Ovary (tissue), 3 donors: ENCODE data around the gene METTL16.

ENCODE experiments used
- CTCF ChIP-seq, 3 donors: fragments of 450-650 bp in 2 of 3; fragments of 200-600 bp in 1 of 3; IDR thresholded peaks; one replicate each; pipeline versions ENCODE4 v1.5.1 to v1.8.0; 2016 to 2022; ENCODE audit warnings: antibody characterized with exemption in 3 of 3, mild to moderate bottlenecking in 1 of 3
- EP300 ChIP-seq: sonication (generic); formaldehyde crosslinking; IDR thresholded peaks from one replicate; pipeline ENCODE4 v1.6.1; 2017; ENCODE audit warnings: antibody characterized with exemption
- POLR2A ChIP-seq: fragments of 450-650 bp; IDR thresholded peaks from one replicate; pipeline ENCODE4 v1.6.1; 2017; ENCODE audit warnings: antibody characterized with exemption, mild to moderate bottlenecking, moderate library complexity
- donor health status: DM: no; HTN: no; CAD: no.

- TF ChIP-seq CTCF (IDR thresholded peaks at IDR 0.05): no peak
- no peak for TF ChIP-seq POLR2A
- TF ChIP-seq EP300: no peak
Measured at GRCh38 chr17:2542056-2542455, 30.4 kb upstream of the METTL16 start.
